ENCODE data around the gene ACSF2.

- TF ChIP-seq EZH2phosphoT487 (IDR thresholded peaks at IDR 0.05; ENCODE audit: borderline replicate concordance, low read length), result no peak
- no peak for TF ChIP-seq EZH2 (IDR thresholded peaks at IDR 0.05; ENCODE audit: low read length, unreplicated experiment)
- TF ChIP-seq CTCF (conservative IDR thresholded peaks at IDR 0.05; ENCODE audit: low read depth, low read length), result no peak
Measured at GRCh38 chr17:50521514-50521913, 95.5 kb downstream of the ACSF2 start.

All from PC-3 (cell line).